GM23338 (cell line): ENCODE data around the gene LY86. TPM values are rescaled to one million over a fixed set of nuclear protein-coding genes. Genes with fewer than 3 reads are reported as not detected.

Experiments
- ATAC-seq: fragments of 200-7000 bp; cut with Tn5 transposase; 3 replicates; pipeline ENCODE4 v1.9.1; 2020
- DNase-seq: peaks from one replicate; pipeline ENCODE4 v3.0.0-alpha.2; 2015; ENCODE audit warnings: low spot score
- H2AFZ ChIP-seq: fragments of 200-600 bp; sonication (generic); 2 replicates; pipeline ENCODE4 v1.8.0; 2016; ENCODE audit warnings: antibody characterized with exemption, mild to moderate bottlenecking, moderate library complexity
- H3F3A ChIP-seq: fragments of 200-600 bp; sonication (generic); replicated peaks from 2 replicates; pipeline ENCODE4 v1.8.0; 2017; ENCODE audit warnings: antibody characterized with exemption, mixed run types, low read depth
- H3K27ac ChIP-seq: fragments of 200-600 bp; sonication (generic); 2 replicates; pipeline ENCODE4 v1.6.1; 2016; ENCODE audit warnings: low read depth
- H3K27me3 ChIP-seq: fragments of 200-600 bp; sonication (generic); 2 replicates; pipeline ENCODE4 v1.8.0; 2016; ENCODE audit warnings: mild to moderate bottlenecking, mixed run types, moderate library complexity; ENCODE audit not compliant: insufficient read depth
- H3K36me3 ChIP-seq: fragments of 200-600 bp; sonication (generic); 2 replicates; pipeline ENCODE4 v1.8.0; 2016; ENCODE audit warnings: mild to moderate bottlenecking; ENCODE audit not compliant: insufficient read depth
- H3K4me1 ChIP-seq: fragments of 200-600 bp; sonication (generic); 2 replicates; pipeline ENCODE4 v1.8.0; 2016; ENCODE audit warnings: mild to moderate bottlenecking, moderate library complexity; ENCODE audit not compliant: insufficient read depth
- H3K4me2 ChIP-seq: fragments of 200-600 bp; sonication (generic); 2 replicates; pipeline ENCODE4 v1.7.1; 2017; ENCODE audit warnings: mixed run types
- H3K4me3 ChIP-seq: fragments of 200-600 bp; sonication (generic); 2 replicates; pipeline ENCODE4 v1.6.1; 2016; ENCODE audit warnings: mixed run types
- H3K79me2 ChIP-seq: fragments of 200-600 bp; sonication (generic); replicated peaks from 2 replicates; pipeline ENCODE4 v1.8.0; 2017; ENCODE audit warnings: mild to moderate bottlenecking; ENCODE audit not compliant: insufficient read depth
- H3K9me2 ChIP-seq: fragments of 200-600 bp; sonication (generic); 2 replicates; pipeline ENCODE4 v1.8.0; 2017; ENCODE audit not compliant: insufficient read depth
- H4K20me1 ChIP-seq: fragments of 200-600 bp; sonication (generic); replicated peaks from 2 replicates; pipeline ENCODE4 v1.8.0; 2017; ENCODE audit warnings: mild to moderate bottlenecking; ENCODE audit not compliant: insufficient read depth
- H3K27ac Mint-ChIP-seq: 2 replicates; pipeline ENCODE4 v1.8.0; 2020; ENCODE audit warnings: inconsistent platforms, mild to moderate bottlenecking, moderate library complexity, mixed read lengths
- H3K27me3 Mint-ChIP-seq: 3 replicates; pipeline ENCODE4 v1.8.0; 2022; ENCODE audit warnings: low read depth, mild to moderate bottlenecking, moderate library complexity, mixed read lengths, inconsistent platforms; ENCODE audit not compliant: insufficient read depth, poor library complexity
- H3K36me3 Mint-ChIP-seq: 3 replicates; pipeline ENCODE4 v1.8.0; 2021; ENCODE audit warnings: low read depth, mild to moderate bottlenecking, inconsistent platforms, moderate library complexity, mixed read lengths
- H3K4me1 Mint-ChIP-seq: 3 replicates; pipeline ENCODE4 v1.8.0; 2020; ENCODE audit warnings: mild to moderate bottlenecking, inconsistent platforms, mixed read lengths
- H3K4me3 Mint-ChIP-seq: 3 replicates; pipeline ENCODE4 v1.8.0; 2021; ENCODE audit warnings: moderate library complexity, mild to moderate bottlenecking, inconsistent platforms, mixed read lengths
- H3K9me3 Mint-ChIP-seq: 3 replicates; pipeline ENCODE4 v1.8.0; 2020; ENCODE audit warnings: moderate library complexity, mild to moderate bottlenecking, inconsistent platforms, mixed read lengths
- CREB1 ChIP-seq: fragments of 250-450 bp; sonication (Bioruptor Pico); IDR thresholded peaks from 2 replicates; pipeline ENCODE4 v1.5.0; 2020; ENCODE audit warnings: low read depth, mild to moderate bottlenecking, moderate library complexity
- CTCF ChIP-seq, 2 experiments: fragments of 200-600 bp in 1 of 2; sonication (generic) in 1 of 2; conservative IDR thresholded peaks; 2 replicates each; pipeline versions ENCODE4 v1.5.1 to v1.6.1; 2016 to 2017; ENCODE audit warnings: antibody characterized with exemption in 2 of 2, low read depth in 2 of 2, mild to moderate bottlenecking in 2 of 2, moderate library complexity in 1 of 2
- EZH2 ChIP-seq: fragments of 200-600 bp; sonication (generic); IDR thresholded peaks from one replicate; pipeline ENCODE4 v1.8.0; 2017; ENCODE audit warnings: antibody characterized with exemption, mild to moderate bottlenecking, low read depth; ENCODE audit not compliant: unreplicated experiment
- EZH2phosphoT487 ChIP-seq: fragments of 200-600 bp; sonication (generic); IDR thresholded peaks from one replicate; pipeline ENCODE4 v1.8.1; 2018; ENCODE audit warnings: antibody characterized with exemption; ENCODE audit not compliant: unreplicated experiment
- JUNB ChIP-seq: IDR thresholded peaks from one replicate; pipeline ENCODE4 v1.6.1; 2016; ENCODE audit warnings: antibody characterized with exemption; ENCODE audit not compliant: unreplicated experiment
- NANOG ChIP-seq: IDR thresholded peaks from 2 replicates; pipeline ENCODE4 v1.6.1; 2016; ENCODE audit warnings: antibody characterized with exemption, borderline replicate concordance
- STAT1 ChIP-seq: IDR thresholded peaks from one replicate; pipeline ENCODE4 v1.6.1; 2016; ENCODE audit warnings: antibody characterized with exemption; ENCODE audit not compliant: unreplicated experiment
- ZNF331 ChIP-seq: fragments of 250-450 bp; sonication (Bioruptor Pico); IDR thresholded peaks from 2 replicates; pipeline ENCODE4 v1.5.0; 2020; ENCODE audit warnings: low read depth, mild to moderate bottlenecking, moderate library complexity
- polyA plus RNA-seq: library from polyadenylated mRNA; unstranded; fragments of >200 nt; fragmentation: Nextera tagmentation; extraction: Ambion mirVana; gene quantifications from 2 replicates; pipeline ENCODE4 v1.2.1, GENCODE V29; 2016
- total RNA-seq: library from RNA; depleted of rRNA; stranded (reverse); fragments of >200 nt; shearing (Covaris generic); gene quantifications from 2 replicates; pipeline ENCODE4 v1.2.3, GENCODE V29; 2014

The LY86 gene
- total and polyA plus RNA-seq, 2 experiments from 2014 or later = 0.29 TPM; not detected in 1

GRCh38 chr6:6697620-6698019 lies 109.1 kb downstream of the LY86 start (continued):
- TF ChIP-seq CTCF (conservative IDR thresholded peaks at IDR 0.05; ENCODE audit: low read depth in 2 of 2) (no peak), JUNB (no peak), EZH2phosphoT487 (no peak)

GRCh38 chr6:6699741-6700367 lies 111.3 kb downstream of the LY86 start:
- Histone ChIP-seq H3K4me1 (peaks cover 22% of the 10 kb centered on the region), H4K20me1 (no peaks in the 10 kb centered on the region), H3K27ac (no peak overlapping the region), H3F3A (0 out of 2 replicates have a peak, but pooled peaks cover 1% of the 10 kb centered on the region), H2AFZ (peak overlapping the region; percentile 93; the same call in 1 of the 2 replicates), H3K79me2 (no peaks in the 10 kb centered on the region), H3K36me3 (no peaks in the 10 kb centered on the region), H3K4me2 (no peak overlapping the region), H3K9me2 (no peaks in the 10 kb centered on the region), H3K4me3 (no peak overlapping the region), H3K27me3 (no peaks in the 10 kb centered on the region)
- peak; percentile 21 for ATAC-seq
- TF ChIP-seq CTCF (conservative IDR thresholded peaks at IDR 0.05; ENCODE audit: low read depth in 2 of 2) (peak in 1 of 2 experiments; percentile 57; a peak in 2 of 4 replicates), EZH2 (no peak)
- H3K9me3 Mint-ChIP-seq = no peaks in the 10 kb centered on the region
- no peaks in the 10 kb centered on the region for H3K36me3 Mint-ChIP-seq
- H3K4me3 Mint-ChIP-seq = no peak overlapping the region
- peaks cover 30% of the 10 kb centered on the region for H3K4me1 Mint-ChIP-seq
- H3K27me3 Mint-ChIP-seq = peaks cover 11% of the 10 kb centered on the region
- H3K27ac Mint-ChIP-seq = no peak overlapping the region
- peak; percentile 49 for DNase-seq

GRCh38 chr6:6700407-6701270 lies 112.1 kb downstream of the LY86 start:
- Histone ChIP-seq H4K20me1 (no peaks in the 10 kb centered on the region), H3K9me2 (no peaks in the 10 kb centered on the region), H3F3A (no peaks in the 10 kb centered on the region), H3K4me2 (no peak overlapping the region), H3K27me3 (no peaks in the 10 kb centered on the region), H3K4me3 (no peak overlapping the region), H3K36me3 (no peaks in the 10 kb centered on the region), H3K27ac (no peak overlapping the region), H3K79me2 (no peaks in the 10 kb centered on the region), H3K4me1 (peaks cover 14% of the 10 kb centered on the region), H2AFZ (peak overlapping the region; percentile 93; the same call in 1 of the 2 replicates)
- H3K27ac Mint-ChIP-seq = no peak overlapping the region
- no peaks in the 10 kb centered on the region for H3K36me3 Mint-ChIP-seq
- no peak for ATAC-seq
- DNase-seq = no peak
- no peaks in the 10 kb centered on the region for H3K9me3 Mint-ChIP-seq
- H3K4me1 Mint-ChIP-seq = peaks cover 22% of the 10 kb centered on the region
- no peak overlapping the region for H3K4me3 Mint-ChIP-seq
- H3K27me3 Mint-ChIP-seq = peaks cover 10% of the 10 kb centered on the region
- TF ChIP-seq EZH2phosphoT487 = no peak
- TF ChIP-seq CTCF (conservative IDR thresholded peaks at IDR 0.05; ENCODE audit: low read depth in 2 of 2) = no peak
- no peak for TF ChIP-seq CREB1
- no peak for TF ChIP-seq STAT1
- no peak for TF ChIP-seq NANOG
- no peak for TF ChIP-seq ZNF331 (CRISPR knock-in tag)
